GM12864 (cell line): ENCODE results near the gene ATG14.

ENCODE experiments used
- DNase-seq: peaks from one replicate; pipeline ENCODE4 v3.0.0-alpha.2; 2011; ENCODE audit warnings: low read depth
- H3K4me3 ChIP-seq: 2 replicates; pipeline ENCODE4 v1.5.1; 2011; ENCODE audit warnings: mild to moderate bottlenecking, low read depth, low read length, control low read depth
- TF ChIP-seq, protein P1 (sequence below): IDR thresholded peaks from 2 replicates; pipeline ENCODE4 v1.5.1; 2011; ENCODE audit warnings: low read depth, mild to moderate bottlenecking, moderate library complexity, low read length, control low read depth, inconsistent platforms; ENCODE audit errors: missing control alignments

ATG14 gene

GRCh38 chr14:55382483-55382882, 29.1 kb downstream of the ATG14 start:
- TF ChIP-seq, protein P1, sequence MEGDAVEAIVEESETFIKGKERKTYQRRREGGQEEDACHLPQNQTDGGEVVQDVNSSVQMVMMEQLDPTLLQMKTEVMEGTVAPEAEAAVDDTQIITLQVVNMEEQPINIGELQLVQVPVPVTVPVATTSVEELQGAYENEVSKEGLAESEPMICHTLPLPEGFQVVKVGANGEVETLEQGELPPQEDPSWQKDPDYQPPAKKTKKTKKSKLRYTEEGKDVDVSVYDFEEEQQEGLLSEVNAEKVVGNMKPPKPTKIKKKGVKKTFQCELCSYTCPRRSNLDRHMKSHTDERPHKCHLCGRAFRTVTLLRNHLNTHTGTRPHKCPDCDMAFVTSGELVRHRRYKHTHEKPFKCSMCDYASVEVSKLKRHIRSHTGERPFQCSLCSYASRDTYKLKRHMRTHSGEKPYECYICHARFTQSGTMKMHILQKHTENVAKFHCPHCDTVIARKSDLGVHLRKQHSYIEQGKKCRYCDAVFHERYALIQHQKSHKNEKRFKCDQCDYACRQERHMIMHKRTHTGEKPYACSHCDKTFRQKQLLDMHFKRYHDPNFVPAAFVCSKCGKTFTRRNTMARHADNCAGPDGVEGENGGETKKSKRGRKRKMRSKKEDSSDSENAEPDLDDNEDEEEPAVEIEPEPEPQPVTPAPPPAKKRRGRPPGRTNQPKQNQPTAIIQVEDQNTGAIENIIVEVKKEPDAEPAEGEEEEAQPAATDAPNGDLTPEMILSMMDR = no peak
- H3K4me3 ChIP-seq = no peak overlapping the region
- DNase-seq = no peak

GRCh38 chr14:55381561-55381960, 30.1 kb downstream of the ATG14 start:
- H3K4me3 ChIP-seq = no peak overlapping the region
- TF ChIP-seq, protein P1 = no peak
- DNase-seq = no peak

DNA sequence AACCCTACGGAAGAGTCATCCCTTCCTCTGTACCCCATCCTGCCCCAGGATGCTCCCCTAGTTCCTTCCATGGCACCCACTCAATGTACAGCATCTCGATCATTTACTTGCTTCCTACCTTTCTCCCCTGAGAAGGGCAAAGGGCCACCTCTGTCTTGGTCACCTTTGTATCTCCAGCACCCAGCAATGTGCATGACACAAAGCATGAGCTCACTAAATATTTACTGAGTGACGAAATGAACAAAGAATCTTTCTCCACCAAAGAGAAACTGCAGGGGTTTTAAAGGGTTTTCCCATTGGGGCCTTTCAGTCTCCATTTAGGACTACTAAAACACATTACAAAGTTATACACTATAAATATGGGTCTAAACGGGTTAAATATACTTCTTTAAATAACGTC, 30.6 kb downstream of the ATG14 start:
- no peak overlapping the region for H3K4me3 ChIP-seq
- no peak for DNase-seq
- TF ChIP-seq, protein P1 = no peak

- TF ChIP-seq, protein P1 = no peak
- no peak overlapping the region for H3K4me3 ChIP-seq
- no peak for DNase-seq
These were observed 34.4 kb downstream of the ATG14 start for GRCh38 chr14:55377236-55377635.

DNA sequence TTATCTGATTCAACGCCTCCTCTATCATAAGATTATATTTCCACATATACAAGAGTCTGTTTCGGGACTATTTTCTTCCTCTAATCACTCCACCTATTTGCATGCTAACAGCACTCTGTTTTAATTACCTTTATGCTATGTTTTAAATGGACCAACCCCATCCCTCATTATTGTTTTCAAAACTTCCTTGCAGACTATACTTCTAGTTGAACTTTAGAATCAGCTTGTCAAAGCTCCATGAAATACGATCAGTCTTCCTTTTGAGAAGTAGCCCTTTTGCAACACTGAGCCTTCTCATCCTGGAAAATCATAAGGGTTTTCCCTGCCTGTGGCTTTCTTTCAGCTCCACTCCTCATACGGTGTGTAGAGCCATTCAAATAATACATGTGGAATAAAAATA, 36.9 kb downstream of the ATG14 start:
- DNase-seq = no peak
- no peak overlapping the region for H3K4me3 ChIP-seq
- TF ChIP-seq, protein P1 = no peak

DNA sequence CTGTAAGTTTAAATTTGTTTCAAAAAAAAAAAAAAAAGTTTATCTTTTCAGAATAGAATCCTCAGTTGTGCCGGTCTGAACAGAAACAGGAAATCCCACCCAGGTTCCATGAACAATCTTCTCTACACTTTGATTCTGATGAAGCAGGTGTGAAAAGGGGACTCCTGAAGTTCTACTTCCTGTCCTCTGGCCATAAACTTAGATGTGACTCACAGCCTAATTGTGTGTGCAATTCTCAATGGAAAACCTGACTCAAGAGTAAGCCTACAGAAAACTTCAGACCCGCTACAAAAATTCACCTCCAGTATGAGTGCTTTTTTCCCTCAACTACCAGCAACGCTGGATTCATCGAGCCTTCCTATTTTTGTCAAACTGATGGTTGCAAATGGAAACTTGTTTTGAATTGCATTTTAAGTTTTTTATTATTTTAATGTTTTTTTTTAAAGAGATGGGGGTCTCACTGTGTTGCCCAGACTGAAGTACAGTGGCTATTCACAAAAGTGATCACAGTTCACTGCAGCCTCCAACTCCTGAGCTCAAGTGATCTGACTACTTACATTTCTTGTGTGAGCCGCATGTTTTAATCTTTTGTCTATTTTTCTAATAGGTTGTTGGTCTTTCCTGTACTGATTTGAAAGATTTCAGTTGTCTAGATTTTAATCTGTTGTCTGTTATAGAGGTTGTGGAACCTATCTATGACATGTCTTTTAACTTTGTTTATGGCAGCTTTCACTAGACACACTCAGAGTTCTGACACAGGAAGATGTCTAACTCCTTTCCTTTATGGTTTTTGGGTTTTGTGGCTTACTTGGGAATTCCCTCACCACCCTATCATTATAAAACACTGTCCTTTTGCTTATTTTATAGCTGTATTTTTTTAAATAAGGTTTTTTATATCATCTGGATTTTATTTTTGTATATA, 37.6 kb downstream of the ATG14 start:
- H3K4me3 ChIP-seq = no peak overlapping the region
- TF ChIP-seq, protein P1 = no peak
- peak; percentile 29 for DNase-seq

DNA sequence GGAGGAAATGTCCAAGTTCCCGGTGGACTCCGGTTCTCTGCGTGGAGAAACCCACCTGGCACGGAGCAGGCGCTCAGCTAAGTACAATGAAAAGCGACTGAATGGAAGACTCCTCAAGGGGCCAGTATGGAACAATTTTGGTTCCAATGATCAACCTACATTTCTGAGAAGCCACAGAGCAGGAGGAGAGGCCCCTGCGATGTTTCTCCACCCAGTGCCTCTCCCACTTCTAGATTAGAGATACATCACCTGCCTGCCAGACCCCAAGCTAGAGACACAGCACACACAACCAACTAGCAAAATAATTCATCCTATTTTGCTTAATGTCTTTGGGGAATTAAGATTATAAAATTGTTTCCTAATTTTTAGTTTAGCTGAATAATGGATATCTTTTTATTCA, 38.8 kb downstream of the ATG14 start:
- no peak overlapping the region for H3K4me3 ChIP-seq
- TF ChIP-seq, protein P1 = no peak
- DNase-seq = no peak
